MG63 (cell line): Measurements from ENCODE around the gene MARCHF2. TPM values are rescaled to one million over a fixed set of nuclear protein-coding genes. Genes with fewer than 3 reads are reported as not detected.
"Not testable (repeated sequence)": the region's sequence is repeated elsewhere in the genome, so short reads cannot be mapped to it uniquely, and the experiment has no call there.

Experiments
- DNase-seq: peaks from one replicate; pipeline ENCODE4 v3.0.0-alpha.2; 2020
- H3K27me3 ChIP-seq: fragments of 250-450 bp; sonication (Bioruptor Pico); 2 replicates; pipeline ENCODE4 v1.5.1; 2020; ENCODE audit warnings: mild to moderate bottlenecking, moderate library complexity
- H3K36me3 ChIP-seq: fragments of 250-450 bp; sonication (Bioruptor Pico); 2 replicates; pipeline ENCODE4 v1.5.1; 2020; ENCODE audit warnings: mild to moderate bottlenecking, moderate library complexity
- H3K4me3 ChIP-seq: fragments of 250-450 bp; sonication (Bioruptor Pico); 2 replicates; pipeline ENCODE4 v1.5.1; 2020; ENCODE audit warnings: mild to moderate bottlenecking, moderate library complexity
- H3K9me3 ChIP-seq: fragments of 250-450 bp; sonication (Bioruptor Pico); 2 replicates; pipeline ENCODE4 v1.5.1; 2020; ENCODE audit warnings: mild to moderate bottlenecking, moderate library complexity
- total RNA-seq: library from RNA; depleted of rRNA; stranded (reverse); fragments of >200 nt; shearing (Covaris generic); gene quantifications from 2 replicates; pipeline ENCODE4 v1.2.3, GENCODE V29; 2014; ENCODE audit warnings: low replicate concordance

MARCHF2 gene
- total RNA-seq, 1 experiment from 2014 or later: 89.4 TPM

DNA sequence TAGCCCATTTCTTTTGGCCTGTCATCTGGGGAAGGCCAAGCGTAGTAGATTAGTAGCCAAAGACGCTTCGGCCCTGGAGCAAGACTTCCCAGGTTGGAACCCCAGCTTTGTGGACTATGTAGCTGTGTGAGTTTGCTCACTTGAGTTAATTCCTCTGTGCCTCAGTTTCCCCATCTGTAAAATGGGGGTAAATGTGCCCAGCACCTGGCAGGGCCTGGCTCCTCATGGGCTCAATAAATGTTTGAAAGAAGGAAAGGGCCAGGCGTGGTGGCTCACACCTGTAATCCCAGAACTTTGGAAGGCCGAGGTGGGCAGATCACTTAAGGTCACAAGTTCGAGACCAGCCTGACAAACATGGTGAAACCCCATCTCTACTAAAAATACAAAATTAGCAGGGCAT lies 16.7 kb downstream of the MARCHF2 start:
- H3K4me3 ChIP-seq: no peak overlapping the region

DNA sequence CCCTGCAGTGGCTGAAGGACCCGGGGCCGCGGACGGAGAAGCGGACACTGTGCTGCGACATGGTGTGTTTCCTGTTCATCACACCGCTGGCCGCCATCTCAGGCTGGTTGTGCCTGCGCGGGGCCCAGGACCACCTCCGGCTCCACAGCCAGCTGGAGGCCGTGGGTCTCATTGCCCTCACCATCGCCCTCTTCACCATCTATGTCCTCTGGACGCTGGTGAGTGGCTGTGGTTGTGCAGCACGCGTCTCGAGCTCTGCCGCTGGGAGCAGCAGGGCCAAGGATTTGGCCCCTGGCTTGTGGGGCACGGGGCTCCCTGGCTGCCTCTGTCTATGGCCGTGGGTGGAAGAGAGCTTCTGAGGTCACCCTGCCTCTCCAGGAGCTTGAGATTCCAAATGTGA lies 17.5 kb downstream of the MARCHF2 start:
- no peaks in the 10 kb centered on the region for H3K9me3 ChIP-seq
- no peaks in the 10 kb centered on the region for H3K36me3 ChIP-seq
- no peak overlapping the region for H3K4me3 ChIP-seq
- no peaks in the 10 kb centered on the region for H3K27me3 ChIP-seq
- DNase-seq: no peak

More for the DNA sequence above, 16.7 kb downstream of the MARCHF2 start:
- H3K9me3 ChIP-seq: no peaks in the 10 kb centered on the region
- H3K36me3 ChIP-seq: no peaks in the 10 kb centered on the region
- no peak for DNase-seq
- H3K27me3 ChIP-seq: no peaks in the 10 kb centered on the region

DNA sequence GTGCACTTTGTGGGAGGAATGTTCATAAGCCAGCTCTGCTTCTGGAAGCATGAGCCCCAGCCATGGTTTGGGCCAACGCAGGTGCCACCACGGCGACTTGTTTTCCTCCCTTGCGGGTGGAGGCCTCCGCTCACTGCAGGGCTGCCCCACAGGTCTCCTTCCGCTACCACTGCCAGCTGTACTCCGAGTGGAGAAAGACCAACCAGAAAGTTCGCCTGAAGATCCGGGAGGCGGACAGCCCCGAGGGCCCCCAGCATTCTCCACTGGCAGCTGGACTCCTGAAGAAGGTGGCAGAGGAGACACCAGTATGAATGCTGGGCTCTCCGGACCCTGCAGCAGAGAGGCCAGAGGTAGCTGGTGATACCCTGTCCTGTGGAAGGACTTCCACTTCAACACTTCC lies 25.1 kb downstream of the MARCHF2 start:
- no peak for DNase-seq
- no peaks in the 10 kb centered on the region for H3K9me3 ChIP-seq
- H3K27me3 ChIP-seq: no peaks in the 10 kb centered on the region
- H3K4me3 ChIP-seq: no peak overlapping the region
- H3K36me3 ChIP-seq: no peaks in the 10 kb centered on the region

DNA sequence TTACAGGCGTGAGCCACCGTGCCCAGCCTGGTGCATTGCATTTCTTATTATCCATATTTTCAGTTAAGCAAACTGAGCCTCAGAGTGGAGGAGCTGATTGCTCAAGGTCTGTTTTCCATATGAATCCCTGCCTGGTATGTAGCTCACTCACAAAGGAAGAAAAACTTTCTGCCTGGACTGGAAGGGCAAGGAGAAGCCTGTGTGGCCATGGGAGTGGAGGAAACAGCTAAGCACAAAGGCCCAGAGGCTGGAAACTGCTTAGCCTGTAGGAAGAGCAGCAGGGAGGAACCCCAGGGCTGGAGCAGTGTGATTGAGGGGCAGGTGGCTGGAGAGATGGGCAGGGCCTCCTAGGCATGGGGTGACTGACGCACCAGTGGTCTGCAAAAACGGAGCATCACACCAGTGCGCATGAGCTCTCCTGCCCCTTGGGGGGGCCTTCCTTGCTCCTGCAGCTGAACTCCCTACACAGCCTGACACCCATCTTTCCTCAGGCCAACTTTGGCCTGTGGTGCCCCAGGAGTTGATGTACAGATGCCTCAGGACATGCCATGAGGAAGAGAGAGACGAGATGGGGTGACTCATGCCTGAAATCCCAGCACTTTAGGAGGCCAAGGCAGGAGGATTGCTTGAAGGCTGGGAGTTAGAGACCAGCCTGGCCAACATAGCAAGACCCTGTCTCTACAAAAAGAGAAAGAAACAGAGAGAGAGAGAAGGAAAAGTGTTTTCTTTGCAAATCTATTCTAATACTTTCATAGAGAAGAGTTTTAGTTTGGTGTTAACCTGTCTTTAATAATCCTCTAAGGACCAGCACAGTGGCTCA lies 28.8 kb downstream of the MARCHF2 start:
- H3K4me3 ChIP-seq: no peak overlapping the region
- DNase-seq: no peak
- H3K27me3 ChIP-seq: no peaks in the 10 kb centered on the region

DNA sequence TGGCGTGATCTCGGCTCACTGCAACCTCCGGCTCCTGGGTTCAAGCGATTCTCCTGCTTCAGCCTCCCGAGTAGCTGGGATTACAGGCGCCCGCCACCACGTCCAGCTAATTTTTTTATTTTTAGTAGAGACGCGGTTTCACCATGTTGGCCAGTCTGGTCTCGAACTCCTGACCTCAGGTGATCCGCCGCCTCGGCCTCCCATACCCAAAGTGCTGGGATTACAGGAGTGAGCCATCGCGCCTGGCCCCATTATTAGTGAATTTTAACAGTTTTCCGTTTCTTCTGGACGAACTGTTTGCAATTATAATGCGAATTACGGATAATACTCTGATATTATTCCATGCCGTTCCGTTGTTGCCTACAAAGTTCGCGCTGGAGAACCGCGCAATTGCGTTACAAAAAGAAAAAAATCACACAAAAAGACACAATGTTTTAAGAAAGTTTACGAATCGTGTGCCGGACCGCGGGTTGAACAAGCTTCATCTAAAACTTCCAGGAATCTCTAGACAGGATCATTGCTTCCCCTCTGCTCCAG lies 31.1 kb downstream of the MARCHF2 start:
- H3K27me3 ChIP-seq, H3K9me3 ChIP-seq, DNase-seq: not testable (repeated sequence)
- peaks cover 36% of the 10 kb centered on the region for H3K36me3 ChIP-seq
- H3K4me3 ChIP-seq: peak overlapping the region; percentile 85

More for the DNA sequence above, 28.8 kb downstream of the MARCHF2 start:
- Histone ChIP-seq H3K36me3 (peaks cover 19% of the 10 kb centered on the region), H3K9me3 (no peaks in the 10 kb centered on the region)

DNA sequence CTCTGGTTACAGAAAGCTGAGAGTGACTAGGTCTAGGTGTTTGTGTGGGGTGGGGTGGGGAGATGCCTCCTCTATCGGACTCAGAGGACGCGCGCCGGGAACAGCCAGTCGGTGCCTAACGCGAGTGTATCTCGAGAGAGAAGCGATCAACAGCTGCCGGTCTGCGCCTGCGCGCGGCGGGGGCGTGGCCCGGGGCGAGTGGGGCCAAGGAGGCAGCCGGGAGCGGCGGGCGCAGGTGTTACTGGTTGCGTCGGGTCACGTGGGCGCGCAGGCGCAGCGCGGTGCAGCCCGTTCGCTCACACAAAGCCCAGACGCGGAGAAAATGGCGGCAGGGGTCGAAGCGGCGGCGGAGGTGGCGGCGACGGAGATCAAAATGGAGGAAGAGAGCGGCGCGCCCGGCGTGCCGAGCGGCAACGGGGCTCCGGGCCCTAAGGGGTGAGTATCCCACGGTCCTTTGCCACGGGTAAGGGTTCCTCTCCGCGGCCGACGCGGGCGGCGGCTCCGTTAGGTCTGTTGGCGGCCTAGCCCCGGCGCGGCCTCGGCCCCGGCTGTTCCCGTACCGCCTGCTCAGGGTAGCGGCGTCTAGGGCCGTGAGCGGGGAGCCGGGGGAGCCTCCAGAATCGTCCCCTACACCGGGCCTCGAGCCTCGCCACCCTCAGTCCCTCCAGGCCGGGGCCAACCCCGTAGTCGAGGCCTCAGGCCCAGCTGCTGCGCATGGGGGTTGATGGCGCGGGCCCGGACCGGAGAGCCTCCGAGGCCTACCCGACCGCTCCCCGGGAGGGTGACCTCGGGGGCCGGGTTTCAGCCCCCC lies 31.8 kb downstream of the MARCHF2 start, which contains the start of gene HNRNPM:
Gene HNRNPM (plus strand): TSS at position 299 of the 811 bp plus-strand sequence. CDS start 24 bp downstream, at position 323.
- peak; percentile 100 for DNase-seq
- Histone ChIP-seq H3K4me3 (peak within 1 kb of the TSS; percentile 85), H3K27me3 (no peaks in the 10 kb centered on the region), H3K9me3 (no peaks in the 10 kb centered on the region), H3K36me3 (peaks cover 38% of the 10 kb centered on the region)

DNA sequence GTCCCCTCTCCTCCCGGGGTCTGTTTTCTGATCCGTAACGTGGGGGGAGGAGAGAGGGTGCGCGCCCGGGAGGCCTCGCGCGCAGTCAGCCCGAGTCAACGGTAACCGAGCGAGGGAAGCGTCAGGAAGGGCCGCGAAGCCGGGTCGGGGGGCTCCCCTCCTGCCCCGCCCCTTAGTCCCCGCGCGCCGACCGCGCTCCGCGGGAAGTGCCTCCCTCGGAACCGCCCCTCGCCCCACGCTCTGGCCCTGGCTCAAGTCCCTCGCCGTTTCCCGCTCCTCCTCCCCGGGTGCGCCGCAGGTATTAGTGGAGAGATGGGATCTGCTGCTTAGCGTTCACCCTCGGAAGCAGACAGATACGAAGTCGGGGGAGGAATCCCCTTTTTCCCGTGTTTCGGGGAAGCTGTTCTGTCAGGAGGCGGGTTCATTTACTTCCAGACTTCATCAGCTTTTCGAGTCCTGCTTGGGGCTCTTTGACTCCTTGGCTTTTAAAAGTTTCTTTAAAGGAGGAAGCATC lies 32.4 kb downstream of the MARCHF2 start:
- H3K4me3 ChIP-seq: peak overlapping the region; percentile 85
- H3K9me3 ChIP-seq: no peaks in the 10 kb centered on the region
- peak; percentile 77 for DNase-seq
- no peaks in the 10 kb centered on the region for H3K27me3 ChIP-seq
- H3K36me3 ChIP-seq: peaks cover 43% of the 10 kb centered on the region

DNA sequence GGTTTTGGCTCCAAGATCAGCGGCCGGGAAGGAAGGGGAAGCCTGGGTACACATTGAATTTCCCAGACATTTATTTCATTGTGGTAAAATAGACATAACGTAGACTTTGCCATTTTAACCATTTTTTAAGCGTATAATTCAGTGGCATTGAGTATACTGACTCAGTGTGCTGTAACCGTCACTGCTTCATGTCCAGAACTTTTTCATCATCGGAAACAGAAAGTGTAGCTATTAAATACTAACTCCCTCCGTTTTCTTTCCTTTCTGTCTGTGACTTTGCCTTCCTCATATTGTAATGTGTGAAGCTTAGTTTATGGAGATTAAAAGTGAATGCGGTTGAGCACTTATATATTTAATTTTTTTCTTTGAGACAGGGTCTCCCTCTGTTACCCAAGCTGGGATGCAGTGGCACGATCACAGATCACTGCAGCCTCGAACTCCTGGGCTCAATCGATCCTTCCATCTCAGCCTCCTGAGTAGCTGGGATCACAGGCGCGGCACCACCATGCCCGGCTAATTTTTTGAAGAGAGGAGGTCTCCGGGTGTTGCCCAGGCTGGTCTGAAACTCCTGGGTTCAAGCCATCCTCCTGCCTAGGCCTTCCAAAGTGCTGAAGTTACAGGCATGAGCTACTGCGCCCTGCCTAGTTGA lies 33.1 kb downstream of the MARCHF2 start:
- Histone ChIP-seq H3K36me3 (peaks cover 48% of the 10 kb centered on the region), H3K4me3 (peak overlapping the region; percentile 85), H3K9me3 (no peaks in the 10 kb centered on the region), H3K27me3 (no peaks in the 10 kb centered on the region)
- no peak for DNase-seq

DNA sequence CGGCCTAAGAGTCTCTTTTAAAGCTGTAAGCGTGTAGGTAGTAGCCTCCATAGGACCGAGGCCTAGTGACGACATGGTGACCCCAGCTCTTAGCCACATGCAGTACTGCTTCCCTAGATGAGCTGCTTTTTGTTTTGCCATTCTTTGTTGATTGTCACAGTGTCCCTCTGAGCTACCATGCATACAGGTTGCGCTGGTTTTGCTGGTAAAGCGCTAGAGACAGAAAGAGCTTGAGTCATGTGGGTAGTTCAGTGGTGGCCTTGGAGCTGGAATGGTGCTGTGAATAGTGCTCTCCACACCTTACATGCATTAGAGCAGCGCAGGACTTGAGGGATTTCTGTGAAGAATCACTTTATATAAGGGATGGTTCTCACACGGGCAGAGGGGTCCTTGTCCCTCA lies 36.7 kb downstream of the MARCHF2 start:
- no peaks in the 10 kb centered on the region for H3K27me3 ChIP-seq
- H3K36me3 ChIP-seq: peaks cover 80% of the 10 kb centered on the region
- no peak overlapping the region for H3K4me3 ChIP-seq
- DNase-seq: no peak
- no peaks in the 10 kb centered on the region for H3K9me3 ChIP-seq

DNA sequence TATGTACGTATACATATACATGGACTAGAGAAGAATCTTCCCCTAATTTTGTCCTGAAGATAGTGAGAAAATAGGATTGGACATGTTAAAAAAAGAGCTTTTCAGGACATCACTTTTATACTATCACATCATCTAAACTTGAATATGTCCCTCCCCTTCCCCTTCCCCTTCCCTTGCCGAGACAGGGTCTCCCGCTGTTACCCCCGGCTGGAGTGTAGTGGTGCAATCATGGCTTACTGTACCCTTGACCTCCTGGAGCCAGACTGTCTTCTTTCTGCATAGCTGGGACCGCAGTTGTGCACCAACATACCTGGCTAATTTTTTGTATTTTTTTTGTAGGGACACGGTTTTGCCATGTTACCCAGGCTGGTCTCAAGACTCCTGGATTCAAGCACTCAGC lies 38.3 kb downstream of the MARCHF2 start:
- Histone ChIP-seq H3K9me3 (no peaks in the 10 kb centered on the region), H3K27me3 (no peaks in the 10 kb centered on the region), H3K4me3 (no peak overlapping the region), H3K36me3 (peaks cover 83% of the 10 kb centered on the region)
- DNase-seq: no peak

DNA sequence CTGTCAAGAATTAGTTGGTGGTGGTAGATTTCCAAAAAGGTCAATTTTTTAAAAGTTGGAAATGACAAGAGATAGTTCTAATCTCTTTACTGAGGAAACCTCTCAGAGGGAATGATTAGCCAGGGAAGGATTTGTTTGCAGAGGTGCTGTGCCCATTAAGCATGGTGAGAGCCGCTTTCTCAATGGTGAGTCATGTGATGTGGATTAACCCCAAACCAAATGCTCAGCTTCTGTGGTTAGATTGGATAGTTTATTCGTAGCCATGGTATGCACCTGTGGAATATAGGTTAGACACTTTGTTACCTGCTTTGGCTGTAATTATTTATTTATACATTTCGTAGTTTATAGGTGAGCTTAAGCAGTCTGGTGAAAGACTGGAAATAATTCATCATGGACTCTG lies 38.8 kb downstream of the MARCHF2 start:
- Histone ChIP-seq H3K36me3 (peaks cover 83% of the 10 kb centered on the region), H3K4me3 (no peak overlapping the region), H3K27me3 (no peaks in the 10 kb centered on the region), H3K9me3 (no peaks in the 10 kb centered on the region)
- peak; percentile 64 for DNase-seq

DNA sequence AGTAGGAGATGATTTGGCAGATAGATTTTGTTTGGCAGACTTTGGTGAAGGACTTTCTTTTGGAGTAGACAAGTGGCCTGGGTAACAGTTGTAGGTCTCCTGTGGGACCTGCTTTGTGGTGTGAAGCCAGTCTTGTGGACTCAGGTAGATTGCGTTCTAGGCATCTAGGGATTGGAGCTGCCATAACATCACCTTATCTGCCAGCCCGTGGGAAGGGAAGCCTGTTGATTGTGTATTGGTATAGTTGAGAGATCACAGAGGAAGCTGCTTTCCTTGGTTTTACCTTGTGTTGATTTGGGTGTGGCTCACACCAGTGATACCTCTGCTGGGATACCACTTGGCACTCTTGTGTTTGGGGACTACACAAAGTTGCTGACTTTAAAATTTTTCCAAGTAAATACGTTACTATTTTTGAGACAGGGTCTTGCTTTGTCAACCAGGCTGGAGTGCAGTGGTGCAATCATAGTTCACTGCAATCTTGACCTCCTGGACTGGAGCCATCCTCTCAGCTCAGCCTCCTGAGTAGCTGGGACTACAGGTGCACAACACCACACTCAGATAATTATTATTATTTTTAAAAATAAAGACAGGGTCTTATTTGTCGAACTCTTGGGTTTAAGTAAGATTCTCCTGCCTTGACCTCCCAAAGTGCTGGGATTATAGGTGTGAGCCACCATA lies 39.5 kb downstream of the MARCHF2 start:
- no peak overlapping the region for H3K4me3 ChIP-seq
- H3K36me3 ChIP-seq: peaks cover 83% of the 10 kb centered on the region
- H3K27me3 ChIP-seq: no peaks in the 10 kb centered on the region
- DNase-seq: no peak
- H3K9me3 ChIP-seq: no peaks in the 10 kb centered on the region

DNA sequence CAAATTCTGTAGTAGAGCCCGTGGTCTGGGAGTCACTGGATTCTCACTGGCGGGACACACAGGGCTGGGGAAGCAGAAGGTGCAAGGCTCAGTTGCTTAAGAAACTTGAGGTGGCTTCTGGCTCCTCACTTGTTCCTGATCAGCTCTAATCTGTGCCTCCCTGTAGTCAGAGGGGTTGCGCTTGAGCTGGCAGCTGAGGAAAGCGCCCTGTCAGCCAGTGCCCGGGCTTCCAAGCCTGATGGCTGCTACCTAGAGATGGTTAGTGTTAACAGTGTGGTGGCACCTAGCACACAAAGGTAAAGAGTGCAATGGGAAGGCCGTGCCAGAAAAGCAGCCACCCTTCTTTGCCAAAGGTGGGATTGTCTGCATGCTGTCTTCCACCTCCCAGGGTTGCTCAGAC lies 40.5 kb downstream of the MARCHF2 start:
- H3K4me3 ChIP-seq: no peak overlapping the region
- no peaks in the 10 kb centered on the region for H3K27me3 ChIP-seq
- no peaks in the 10 kb centered on the region for H3K9me3 ChIP-seq
- DNase-seq: no peak
- H3K36me3 ChIP-seq: peaks cover 87% of the 10 kb centered on the region

DNA sequence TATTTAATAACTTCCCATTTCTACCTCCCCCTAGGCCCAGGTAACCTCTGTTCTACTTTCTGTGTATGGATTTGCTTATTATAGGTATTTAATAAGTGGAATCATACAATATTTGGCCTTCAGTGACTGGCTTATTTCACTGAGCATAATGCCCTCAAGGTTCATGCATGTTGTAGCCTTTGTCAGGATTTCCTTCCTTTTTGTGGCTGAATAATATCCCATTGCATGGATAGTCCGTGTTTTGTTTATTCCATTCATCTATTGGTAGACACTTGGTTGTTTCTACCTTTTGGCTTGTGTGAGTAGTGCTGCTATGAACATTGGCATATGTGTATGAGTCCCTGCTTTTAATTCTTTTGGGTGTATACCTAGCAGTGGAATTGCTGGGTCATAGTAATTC lies 41.1 kb downstream of the MARCHF2 start:
- Histone ChIP-seq H3K4me3 (no peak overlapping the region), H3K9me3 (no peaks in the 10 kb centered on the region)
- DNase-seq: no peak

DNA sequence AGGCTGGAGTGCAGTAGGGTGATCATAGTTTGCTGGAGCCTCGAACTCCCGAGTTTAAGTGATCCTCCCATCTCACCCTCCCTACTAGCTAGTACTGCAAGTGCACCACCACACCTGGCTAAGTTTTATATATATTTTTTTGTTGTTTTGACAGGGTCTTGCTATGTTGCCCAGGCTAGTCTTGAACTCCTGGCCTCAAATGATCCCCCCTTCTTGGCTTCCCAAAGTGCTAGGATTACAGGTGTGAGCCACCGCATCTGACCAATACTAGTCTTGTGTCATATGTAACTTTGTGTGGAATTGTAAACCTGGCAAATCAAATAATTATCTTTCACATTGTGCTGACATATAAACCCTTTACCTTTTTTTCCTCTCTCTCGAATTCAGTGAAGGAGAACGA lies 41.9 kb downstream of the MARCHF2 start:
- Histone ChIP-seq H3K9me3 (no peaks in the 10 kb centered on the region), H3K27me3 (no peaks in the 10 kb centered on the region), H3K4me3 (no peak overlapping the region), H3K36me3 (peaks cover 93% of the 10 kb centered on the region)
- no peak for DNase-seq

More for the DNA sequence above, 41.1 kb downstream of the MARCHF2 start:
- Histone ChIP-seq H3K36me3 (peaks cover 88% of the 10 kb centered on the region), H3K27me3 (no peaks in the 10 kb centered on the region)

DNA sequence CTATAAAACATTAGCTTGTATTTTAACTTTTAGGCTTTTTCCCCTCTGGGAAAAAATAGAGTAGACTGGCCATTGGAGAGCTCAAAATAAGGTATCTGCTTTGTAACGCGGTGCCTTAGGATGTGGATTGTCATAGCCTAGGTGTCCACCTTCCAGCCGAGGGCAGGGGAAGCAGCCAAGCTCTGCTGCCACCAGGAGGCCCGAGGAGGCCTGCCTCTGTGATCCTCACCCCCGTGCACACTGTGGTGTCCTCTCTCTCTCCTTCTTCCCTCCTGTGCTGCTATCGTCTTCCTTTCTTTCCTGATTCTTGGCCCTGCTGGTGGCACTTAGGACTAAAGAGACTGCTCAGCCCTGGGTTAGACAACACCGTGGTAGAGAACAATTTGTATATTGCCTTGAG lies 43.0 kb downstream of the MARCHF2 start:
- Histone ChIP-seq H3K9me3 (no peaks in the 10 kb centered on the region), H3K4me3 (no peak overlapping the region), H3K27me3 (no peaks in the 10 kb centered on the region), H3K36me3 (peaks cover 94% of the 10 kb centered on the region)
- no peak for DNase-seq
